Suprapubic skin (tissue), 4 donors: ENCODE measurements around the gene NDST4. TPM values are rescaled to one million over a fixed set of nuclear protein-coding genes. Genes with fewer than 3 reads are reported as not detected.

Experiments
- DNase-seq, 2 donors: peaks; one replicate each; pipeline ENCODE4 v3.0.0-alpha.2; 2019; ENCODE audit warnings: low spot score in 2 of 2
- H3K27ac ChIP-seq: fragments of 200-600 bp; sonication (generic); one replicate; pipeline ENCODE4 v1.5.1; 2019
- H3K27me3 ChIP-seq: fragments of 200-600 bp; sonication (generic); one replicate; pipeline ENCODE4 v1.5.1; 2019
- H3K36me3 ChIP-seq: fragments of 200-600 bp; sonication (generic); one replicate; pipeline ENCODE4 v1.5.1; 2019
- H3K4me1 ChIP-seq: fragments of 200-600 bp; sonication (generic); one replicate; pipeline ENCODE4 v1.5.1; 2019
- H3K4me3 ChIP-seq: fragments of 200-600 bp; sonication (generic); one replicate; pipeline ENCODE4 v1.5.1; 2019; ENCODE audit warnings: mild to moderate bottlenecking
- H3K9me3 ChIP-seq: fragments of 200-600 bp; sonication (generic); one replicate; pipeline ENCODE4 v1.5.1; 2019
- EP300 ChIP-seq: sonication (generic); formaldehyde crosslinking; IDR thresholded peaks from one replicate; pipeline ENCODE4 v1.6.1; 2017; ENCODE audit warnings: antibody characterized with exemption
- POLR2A ChIP-seq, 2 donors: fragments of 450-650 bp; IDR thresholded peaks; one replicate each; pipeline ENCODE4 v1.6.1; 2017; ENCODE audit warnings: antibody characterized with exemption in 2 of 2, mild to moderate bottlenecking in 2 of 2, moderate library complexity in 2 of 2
- POLR2AphosphoS5 ChIP-seq, 3 donors: sonication (generic); formaldehyde crosslinking; IDR thresholded peaks; one replicate each; pipeline ENCODE4 v1.6.1; 2017; ENCODE audit warnings: antibody characterized with exemption in 3 of 3
- WGBS: methylation state at CpG from one replicate; pipeline ENCODE4 v1.1.5; 2018; 5-methylcytosine and 5-hydroxymethylcytosine counted together
- total RNA-seq, 4 donors: library from RNA; depleted of rRNA; stranded (reverse); fragments of >200 nt; gene quantifications; one replicate each; pipeline ENCODE4 v1.1.0, GENCODE V29; 2016
- TF ChIP-seq, protein P1 (sequence below), 2 donors: fragments of 200-600 bp in 1 of 2; fragments of 450-650 bp in 1 of 2; sonication (generic) in 1 of 2; IDR thresholded peaks; one replicate each; pipeline ENCODE4 v1.5.1; 2016 to 2019; ENCODE audit warnings: antibody characterized with exemption in 2 of 2, mild to moderate bottlenecking in 1 of 2, moderate library complexity in 1 of 2

NDST4 gene
- total RNA-seq, 4 donors from 2014 or later: not detected

DNA sequence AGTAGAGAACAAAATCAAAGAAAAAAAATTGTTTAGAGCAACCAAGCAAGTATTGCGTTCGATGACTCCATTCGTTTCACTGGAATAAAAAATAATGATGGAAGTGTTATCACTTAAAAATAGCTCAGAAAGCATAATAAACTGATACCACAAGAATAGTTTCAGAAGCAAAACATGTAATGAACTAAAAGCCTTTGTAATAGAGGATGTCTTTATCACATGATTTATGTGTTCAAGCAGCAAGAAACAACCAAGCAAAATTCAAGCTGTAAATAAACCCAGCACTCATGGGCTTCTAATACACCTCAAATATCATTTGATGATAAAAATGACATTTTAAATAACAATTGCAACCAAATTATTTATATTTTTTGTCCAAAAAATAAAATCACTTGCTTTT lies 192.2 kb downstream of the NDST4 start:
- Histone ChIP-seq H3K4me3 (no peak overlapping the region), H3K27me3 (no peaks in the 10 kb centered on the region), H3K27ac (no peak overlapping the region), H3K9me3 (no peaks in the 10 kb centered on the region), H3K4me1 (no peaks in the 10 kb centered on the region), H3K36me3 (no peaks in the 10 kb centered on the region)
- WGBS: 53% methylated on average over 3 of the region's 3 CpGs
- no peak for TF ChIP-seq POLR2A (IDR thresholded peaks at IDR 0.05)
- no peak for TF ChIP-seq EP300
- TF ChIP-seq, protein P1, sequence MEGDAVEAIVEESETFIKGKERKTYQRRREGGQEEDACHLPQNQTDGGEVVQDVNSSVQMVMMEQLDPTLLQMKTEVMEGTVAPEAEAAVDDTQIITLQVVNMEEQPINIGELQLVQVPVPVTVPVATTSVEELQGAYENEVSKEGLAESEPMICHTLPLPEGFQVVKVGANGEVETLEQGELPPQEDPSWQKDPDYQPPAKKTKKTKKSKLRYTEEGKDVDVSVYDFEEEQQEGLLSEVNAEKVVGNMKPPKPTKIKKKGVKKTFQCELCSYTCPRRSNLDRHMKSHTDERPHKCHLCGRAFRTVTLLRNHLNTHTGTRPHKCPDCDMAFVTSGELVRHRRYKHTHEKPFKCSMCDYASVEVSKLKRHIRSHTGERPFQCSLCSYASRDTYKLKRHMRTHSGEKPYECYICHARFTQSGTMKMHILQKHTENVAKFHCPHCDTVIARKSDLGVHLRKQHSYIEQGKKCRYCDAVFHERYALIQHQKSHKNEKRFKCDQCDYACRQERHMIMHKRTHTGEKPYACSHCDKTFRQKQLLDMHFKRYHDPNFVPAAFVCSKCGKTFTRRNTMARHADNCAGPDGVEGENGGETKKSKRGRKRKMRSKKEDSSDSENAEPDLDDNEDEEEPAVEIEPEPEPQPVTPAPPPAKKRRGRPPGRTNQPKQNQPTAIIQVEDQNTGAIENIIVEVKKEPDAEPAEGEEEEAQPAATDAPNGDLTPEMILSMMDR (IDR thresholded peaks at IDR 0.05): no peak
- no peak for TF ChIP-seq POLR2AphosphoS5 (IDR thresholded peaks at IDR 0.05)
- DNase-seq: no peak

DNA sequence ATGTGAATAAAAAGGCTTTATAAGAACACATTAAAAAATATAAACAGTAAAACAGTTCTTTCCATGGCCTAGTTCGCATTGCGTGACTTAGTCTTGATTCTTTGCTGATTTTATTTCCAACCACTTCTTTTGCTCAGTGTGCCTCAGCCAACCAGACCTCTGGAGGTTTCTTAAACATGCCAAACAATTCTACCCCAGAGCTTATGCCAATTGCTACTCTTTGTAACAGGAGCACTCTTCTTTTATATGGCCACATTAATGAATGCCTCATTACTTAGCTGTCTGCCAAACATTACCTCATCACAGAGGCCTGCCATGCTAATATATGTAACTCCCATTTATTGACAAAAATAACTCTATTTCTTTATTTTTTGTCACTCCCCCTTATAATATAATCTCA lies 202.3 kb downstream of the NDST4 start:
- 98% methylated on average over 2 of the region's 2 CpGs for WGBS
- no peak for TF ChIP-seq POLR2A (IDR thresholded peaks at IDR 0.05)
- TF ChIP-seq, protein P1 (IDR thresholded peaks at IDR 0.05): no peak
- TF ChIP-seq POLR2AphosphoS5 (IDR thresholded peaks at IDR 0.05): no peak
- no peak for TF ChIP-seq EP300
- Histone ChIP-seq H3K4me1 (no peaks in the 10 kb centered on the region), H3K36me3 (no peaks in the 10 kb centered on the region), H3K27me3 (no peaks in the 10 kb centered on the region), H3K27ac (no peak overlapping the region), H3K9me3 (no peaks in the 10 kb centered on the region), H3K4me3 (no peak overlapping the region)
- no peak for DNase-seq

DNA sequence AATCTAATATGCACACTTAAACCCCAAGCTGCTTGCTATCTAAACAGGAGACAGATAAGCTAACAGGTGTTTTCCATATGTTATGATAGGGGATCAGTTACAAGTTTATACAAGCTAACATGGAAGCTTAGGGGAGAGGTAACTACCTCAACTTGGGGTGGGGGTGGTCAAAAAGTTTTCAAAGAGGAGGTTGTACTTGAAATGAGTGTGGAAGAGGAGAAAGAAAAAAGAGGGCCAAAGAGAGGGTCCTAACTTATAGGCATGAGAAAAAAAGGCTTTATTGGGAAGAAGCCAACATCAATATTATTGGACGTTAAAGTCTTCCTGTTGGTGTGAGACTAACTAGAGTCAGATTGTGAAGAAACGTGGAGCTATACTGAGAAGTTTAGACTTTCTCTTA lies 205.9 kb downstream of the NDST4 start:
- Histone ChIP-seq H3K4me3 (no peak overlapping the region), H3K9me3 (no peaks in the 10 kb centered on the region), H3K36me3 (no peaks in the 10 kb centered on the region), H3K27ac (no peak overlapping the region), H3K4me1 (no peaks in the 10 kb centered on the region), H3K27me3 (no peaks in the 10 kb centered on the region)
- TF ChIP-seq POLR2A (IDR thresholded peaks at IDR 0.05) (no peak), EP300 (no peak), POLR2AphosphoS5 (IDR thresholded peaks at IDR 0.05) (no peak)
- TF ChIP-seq, protein P1 (IDR thresholded peaks at IDR 0.05): no peak
- 24% methylated on average over 2 of the region's 2 CpGs for WGBS
- DNase-seq: no peak

DNA sequence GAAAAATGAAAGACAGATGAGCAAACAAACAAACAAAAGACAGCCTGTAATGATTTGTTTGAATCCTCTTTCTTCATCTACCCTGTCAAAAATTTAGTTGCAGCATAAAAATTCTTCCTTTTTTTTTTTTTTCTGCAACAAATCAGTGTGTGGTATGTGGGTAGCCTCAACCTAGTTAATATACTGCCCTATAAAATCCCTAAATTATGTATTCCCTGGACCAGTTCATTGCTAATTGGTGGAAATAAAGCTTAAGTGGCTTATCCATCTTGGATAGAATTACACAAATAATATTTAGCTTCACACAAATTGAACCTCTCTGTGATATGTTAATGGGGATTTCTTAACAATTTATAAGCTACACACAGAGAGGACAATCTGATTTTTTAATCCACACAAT lies 208.4 kb downstream of the NDST4 start:
- H3K4me1 ChIP-seq: no peaks in the 10 kb centered on the region
- no peaks in the 10 kb centered on the region for H3K9me3 ChIP-seq
- no peak overlapping the region for H3K27ac ChIP-seq
- H3K27me3 ChIP-seq: no peaks in the 10 kb centered on the region
- H3K4me3 ChIP-seq: no peak overlapping the region
- no peak for DNase-seq
- TF ChIP-seq EP300 (no peak), POLR2AphosphoS5 (IDR thresholded peaks at IDR 0.05) (no peak), POLR2A (IDR thresholded peaks at IDR 0.05) (no peak)
- TF ChIP-seq, protein P1 (IDR thresholded peaks at IDR 0.05): no peak
- H3K36me3 ChIP-seq: no peaks in the 10 kb centered on the region

DNA sequence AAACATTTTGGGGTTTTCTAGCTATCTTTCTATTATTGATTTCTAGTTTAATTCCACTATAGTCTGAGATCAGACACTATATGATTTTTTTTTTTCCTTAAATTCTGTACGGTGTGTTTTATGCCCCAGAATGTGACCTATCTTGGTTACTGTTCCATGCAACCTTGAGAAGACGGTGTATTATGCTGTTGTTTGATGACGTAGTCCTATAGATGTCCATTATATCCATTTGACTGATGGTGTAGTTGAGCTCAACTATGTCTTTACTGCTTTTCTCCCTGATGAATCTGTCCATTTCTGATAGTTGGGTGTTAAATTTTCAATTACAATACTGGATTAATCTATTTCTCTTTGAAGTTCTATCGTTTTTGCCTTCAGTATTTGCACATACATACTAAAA lies 212.5 kb downstream of the NDST4 start:
- 83% methylated on average over 4 of the region's 4 CpGs for WGBS
- no peaks in the 10 kb centered on the region for H3K27me3 ChIP-seq
- TF ChIP-seq POLR2A (IDR thresholded peaks at IDR 0.05) (no peak), EP300 (no peak), POLR2AphosphoS5 (IDR thresholded peaks at IDR 0.05) (no peak)
- TF ChIP-seq, protein P1 (IDR thresholded peaks at IDR 0.05): no peak
- no peaks in the 10 kb centered on the region for H3K36me3 ChIP-seq
- DNase-seq: no peak
- H3K27ac ChIP-seq: no peak overlapping the region
- no peaks in the 10 kb centered on the region for H3K4me1 ChIP-seq
- H3K9me3 ChIP-seq: no peaks in the 10 kb centered on the region
- H3K4me3 ChIP-seq: no peak overlapping the region
